ENCODE measurements around the gene NKAPL. TPM values are rescaled to one million over a fixed set of nuclear protein-coding genes. Genes with fewer than 3 reads are reported as not detected.

The NKAPL gene
- total RNA-seq, 3 donors from 2014 or later = 1.6 to 2.9 (median 2.3) TPM

Other genes starting within 250 kb of the NKAPL start
- gene ZNF165, start 178.7 kb upstream of the NKAPL start, total RNA-seq = 1 to 10 TPM in 2 of 3 donors, under 1 TPM in 1; 0.16 to 3.1 (median 2.0) TPM
- 1 to 10 TPM; 2.7 to 9.8 (median 9.7) TPM for gene ZSCAN16, start 134.7 kb upstream of the NKAPL start, total RNA-seq
- gene ZKSCAN8, start 117.4 kb upstream of the NKAPL start, total RNA-seq = 10 to 100 TPM; 21.9 to 33.8 (median 22.9) TPM
- gene ZSCAN9, start 34.0 kb upstream of the NKAPL start, total RNA-seq = 10 to 100 TPM in 2 of 3 donors, 1 to 10 TPM in 1; 9.0 to 19.3 (median 19.3) TPM
- gene ZKSCAN4, start 7.0 kb upstream of the NKAPL start, total RNA-seq = 1 to 10 TPM; 2.4 to 7.2 (median 5.9) TPM
- 10 to 100 TPM; 13.8 to 31.1 (median 25.8) TPM for gene ZSCAN26, start 7.8 kb downstream of the NKAPL start, total RNA-seq
- 1 to 10 TPM; 4.2 to 5.9 (median 4.6) TPM for gene PGBD1, start 22.3 kb downstream of the NKAPL start, total RNA-seq
- 10 to 100 TPM in 2 of 3 donors, 1 to 10 TPM in 1; 4.6 to 19.3 (median 17.4) TPM for gene ZSCAN31, start 76.9 kb downstream of the NKAPL start, total RNA-seq
- 1 to 10 TPM; 3.4 to 6.4 (median 3.6) TPM for gene ZKSCAN3, start 90.7 kb downstream of the NKAPL start, total RNA-seq
- gene ZSCAN12, start 140.4 kb downstream of the NKAPL start, total RNA-seq = 10 to 100 TPM in 1 of 3 donors, 1 to 10 TPM in 2; 4.2 to 11.6 (median 7.5) TPM
- 1 to 10 TPM; 1.1 to 6.0 (median 5.6) TPM for gene ZSCAN23, start 184.2 kb downstream of the NKAPL start, total RNA-seq